ENCODE results near the gene IDH2. TPM values are rescaled to one million over a fixed set of nuclear protein-coding genes. Genes with fewer than 3 reads are reported as not detected.

IDH2 gene
- total and polyA plus RNA-seq, 4 donors = 149 to 339 (median 298) TPM

DNA sequence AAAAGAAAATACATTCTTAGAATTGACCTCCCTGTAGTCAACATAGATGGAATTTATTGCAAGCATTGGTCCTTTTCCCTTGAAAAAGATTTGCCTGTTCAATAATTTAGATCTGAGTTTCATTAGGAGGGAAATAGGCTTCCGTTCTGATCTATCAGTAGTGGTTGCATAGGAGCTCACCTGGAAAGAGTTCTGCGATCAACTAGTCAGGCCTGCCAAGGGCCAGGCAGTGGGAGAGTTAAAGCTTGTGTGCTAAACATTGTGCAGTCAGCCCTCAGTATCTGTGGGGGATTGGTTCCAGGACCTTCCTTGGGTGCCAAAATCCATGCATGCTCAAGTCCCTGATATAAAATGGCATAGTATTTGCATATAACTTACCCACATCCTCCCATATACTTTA, 29.6 kb upstream of the IDH2 start:
- Histone ChIP-seq H3K4me3 (ENCODE audit: low read depth in 1 of 3, low read length in 3 of 3) (no peak overlapping the region), H3K4me1 (ENCODE audit: control insufficient read depth in 4 of 4, insufficient read depth in 4 of 4, low read length in 3 of 4) (peaks cover 0 to 3% (median 2%) of the 10 kb centered on the region in 4 donors), H3K27me3 (ENCODE audit: control insufficient read depth in 4 of 4, insufficient read depth in 4 of 4, low read length in 3 of 4) (no peaks in the 10 kb centered on the region), H3K27ac (ENCODE audit: low read depth in 1 of 2, low read length in 2 of 2) (no peak overlapping the region), H3K36me3 (ENCODE audit: control insufficient read depth in 4 of 4, insufficient read depth in 3 of 4, low read depth in 1 of 4, low read length in 3 of 4) (no peaks in the 10 kb centered on the region), H3K9me3 (ENCODE audit: control insufficient read depth in 4 of 4, low read length in 3 of 4) (no peaks in the 10 kb centered on the region), H3K9ac (ENCODE audit: low read depth in 1 of 2, low read length in 2 of 2) (no peak overlapping the region)
- 97% methylated on average over 2 of the region's 2 CpGs for WGBS
- TF ChIP-seq FOXA2 (IDR thresholded peaks at IDR 0.05) = no peak
- TF ChIP-seq ZBTB33 (IDR thresholded peaks at IDR 0.05) = no peak
- no peak for TF ChIP-seq REST (IDR thresholded peaks at IDR 0.05)
- TF ChIP-seq YY1 (IDR thresholded peaks at IDR 0.05) = no peak
- no peak for TF ChIP-seq GABPA (IDR thresholded peaks at IDR 0.05 in 1 of 2, conservative IDR thresholded peaks at IDR 0.05 in 1 of 2)
- no peak for TF ChIP-seq RXRA (IDR thresholded peaks at IDR 0.05)
- TF ChIP-seq EGR1 (IDR thresholded peaks at IDR 0.05; ENCODE audit: low read depth in 2 of 2) = no peak
- no peak for TF ChIP-seq JUND (IDR thresholded peaks at IDR 0.05)
- no peak for TF ChIP-seq NR2F2 (IDR thresholded peaks at IDR 0.05)
- TF ChIP-seq, protein P1, sequence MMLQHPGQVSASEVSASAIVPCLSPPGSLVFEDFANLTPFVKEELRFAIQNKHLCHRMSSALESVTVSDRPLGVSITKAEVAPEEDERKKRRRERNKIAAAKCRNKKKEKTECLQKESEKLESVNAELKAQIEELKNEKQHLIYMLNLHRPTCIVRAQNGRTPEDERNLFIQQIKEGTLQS (IDR thresholded peaks at IDR 0.05) = no peak
- no peak for TF ChIP-seq TAF1 (conservative IDR thresholded peaks at IDR 0.05)
- TF ChIP-seq HNF4G (IDR thresholded peaks at IDR 0.05) = no peak
- TF ChIP-seq, protein P2, sequence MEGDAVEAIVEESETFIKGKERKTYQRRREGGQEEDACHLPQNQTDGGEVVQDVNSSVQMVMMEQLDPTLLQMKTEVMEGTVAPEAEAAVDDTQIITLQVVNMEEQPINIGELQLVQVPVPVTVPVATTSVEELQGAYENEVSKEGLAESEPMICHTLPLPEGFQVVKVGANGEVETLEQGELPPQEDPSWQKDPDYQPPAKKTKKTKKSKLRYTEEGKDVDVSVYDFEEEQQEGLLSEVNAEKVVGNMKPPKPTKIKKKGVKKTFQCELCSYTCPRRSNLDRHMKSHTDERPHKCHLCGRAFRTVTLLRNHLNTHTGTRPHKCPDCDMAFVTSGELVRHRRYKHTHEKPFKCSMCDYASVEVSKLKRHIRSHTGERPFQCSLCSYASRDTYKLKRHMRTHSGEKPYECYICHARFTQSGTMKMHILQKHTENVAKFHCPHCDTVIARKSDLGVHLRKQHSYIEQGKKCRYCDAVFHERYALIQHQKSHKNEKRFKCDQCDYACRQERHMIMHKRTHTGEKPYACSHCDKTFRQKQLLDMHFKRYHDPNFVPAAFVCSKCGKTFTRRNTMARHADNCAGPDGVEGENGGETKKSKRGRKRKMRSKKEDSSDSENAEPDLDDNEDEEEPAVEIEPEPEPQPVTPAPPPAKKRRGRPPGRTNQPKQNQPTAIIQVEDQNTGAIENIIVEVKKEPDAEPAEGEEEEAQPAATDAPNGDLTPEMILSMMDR (IDR thresholded peaks at IDR 0.05; ENCODE audit: low read depth, low read length, missing input control) = no peak
- no peak for TF ChIP-seq HNF4A (conservative IDR thresholded peaks at IDR 0.05)
- no peak for TF ChIP-seq FOXA1 (IDR thresholded peaks at IDR 0.05)
- TF ChIP-seq SP1 (IDR thresholded peaks at IDR 0.05) = no peak
- no peak for TF ChIP-seq RAD21 (IDR thresholded peaks at IDR 0.05)
- no peak for TF ChIP-seq MAX (IDR thresholded peaks at IDR 0.05)
- no peak for DNase-seq (ENCODE audit: low spot score)

Measured in liver (tissue), 9 donors.